Natural killer cell (primary cell): ENCODE measurements around the gene TMEM100. TPM values are rescaled to one million over a fixed set of nuclear protein-coding genes. Genes with fewer than 3 reads are reported as not detected.

Experiments used
- ATAC-seq, 3 donors: fragments of 150-1000 bp in 2 of 3; fragments of 200-7000 bp in 1 of 3; cut with Tn5 transposase; 1 replicate in 1 of 3; 2 replicates in 2 of 3; pipeline ENCODE4 v1.10.0; 2021; ENCODE audit warnings: mild to moderate bottlenecking in 2 of 3, moderate library complexity in 2 of 3
- DNase-seq, 2 donors: peaks; one replicate each; pipeline versions ENCODE4 v3.0.0 to v3.0.0-alpha.2; 2013 to 2021; ENCODE audit warnings: mixed read lengths in 1 of 2
- H3K27ac ChIP-seq: one replicate; pipeline ENCODE4 v1.5.1; 2013; ENCODE audit warnings: mild to moderate bottlenecking, low read length
- H3K27me3 ChIP-seq: one replicate; pipeline ENCODE4 v1.6.1; 2013; ENCODE audit warnings: low read length; ENCODE audit not compliant: control insufficient read depth, insufficient read depth
- H3K36me3 ChIP-seq: one replicate; pipeline ENCODE4 v1.6.1; 2013; ENCODE audit warnings: low read length; ENCODE audit not compliant: control insufficient read depth, insufficient read depth
- H3K4me1 ChIP-seq: one replicate; pipeline ENCODE4 v1.6.1; 2013; ENCODE audit warnings: low read length; ENCODE audit not compliant: control insufficient read depth, insufficient read depth
- H3K4me3 ChIP-seq: one replicate; pipeline ENCODE4 v1.5.1; 2013; ENCODE audit warnings: low read length
- H3K9me3 ChIP-seq: one replicate; pipeline ENCODE4 v1.6.1; 2013; ENCODE audit warnings: low read length; ENCODE audit not compliant: control insufficient read depth, insufficient read depth
- H3K27ac Mint-ChIP-seq, 2 donors: one replicate each; pipeline ENCODE4 v1.8.0; 2022; ENCODE audit warnings: mild to moderate bottlenecking in 2 of 2, mixed read lengths in 2 of 2, moderate library complexity in 1 of 2
- H3K27me3 Mint-ChIP-seq, 2 donors: one replicate each; pipeline ENCODE4 v1.8.0; 2022; ENCODE audit warnings: low read depth in 2 of 2, mixed read lengths in 2 of 2
- H3K36me3 Mint-ChIP-seq: one replicate; pipeline ENCODE4 v1.8.0; 2022; ENCODE audit warnings: mixed read lengths
- H3K4me1 Mint-ChIP-seq, 2 donors: one replicate each; pipeline ENCODE4 v1.8.0; 2022; ENCODE audit warnings: mixed read lengths in 2 of 2
- H3K4me3 Mint-ChIP-seq: one replicate; pipeline ENCODE4 v1.8.0; 2022; ENCODE audit warnings: mild to moderate bottlenecking, moderate library complexity, mixed read lengths
- H3K9me3 Mint-ChIP-seq, 2 donors: one replicate each; pipeline ENCODE4 v1.8.0; 2022; ENCODE audit warnings: mixed read lengths in 2 of 2
- CTCF ChIP-seq: fragments of 200-600 bp; IDR thresholded peaks from one replicate; pipeline ENCODE4 v1.8.0; 2022; ENCODE audit warnings: antibody characterized with exemption
- WGBS: methylation state at CpG from one replicate; pipeline ENCODE4 v1.1.7; 2013; ENCODE audit warnings: missing lambda C conversion rate; ENCODE audit not compliant: insufficient coverage; 5-methylcytosine and 5-hydroxymethylcytosine counted together
- intact Hi-C: fragments of 100-400 bp; cut with micrococcal nuclease; formaldehyde crosslinking; loops from one replicate; pipeline ENCODE4 v1.14.2; 2022
- total RNA-seq, 4 donors: library from RNA; stranded (reverse); fragments of 120-200 nt in 1 of 4; gene quantifications; one replicate each; pipeline versions ENCODE4 v1.2.3 to v1.2.4, GENCODE V29; 2013 to 2022

TMEM100 gene
- total RNA-seq, 3 donors from 2014 or later (not counting 1 experiment from before 2014, with no cell fraction given), result not detected

DNA sequence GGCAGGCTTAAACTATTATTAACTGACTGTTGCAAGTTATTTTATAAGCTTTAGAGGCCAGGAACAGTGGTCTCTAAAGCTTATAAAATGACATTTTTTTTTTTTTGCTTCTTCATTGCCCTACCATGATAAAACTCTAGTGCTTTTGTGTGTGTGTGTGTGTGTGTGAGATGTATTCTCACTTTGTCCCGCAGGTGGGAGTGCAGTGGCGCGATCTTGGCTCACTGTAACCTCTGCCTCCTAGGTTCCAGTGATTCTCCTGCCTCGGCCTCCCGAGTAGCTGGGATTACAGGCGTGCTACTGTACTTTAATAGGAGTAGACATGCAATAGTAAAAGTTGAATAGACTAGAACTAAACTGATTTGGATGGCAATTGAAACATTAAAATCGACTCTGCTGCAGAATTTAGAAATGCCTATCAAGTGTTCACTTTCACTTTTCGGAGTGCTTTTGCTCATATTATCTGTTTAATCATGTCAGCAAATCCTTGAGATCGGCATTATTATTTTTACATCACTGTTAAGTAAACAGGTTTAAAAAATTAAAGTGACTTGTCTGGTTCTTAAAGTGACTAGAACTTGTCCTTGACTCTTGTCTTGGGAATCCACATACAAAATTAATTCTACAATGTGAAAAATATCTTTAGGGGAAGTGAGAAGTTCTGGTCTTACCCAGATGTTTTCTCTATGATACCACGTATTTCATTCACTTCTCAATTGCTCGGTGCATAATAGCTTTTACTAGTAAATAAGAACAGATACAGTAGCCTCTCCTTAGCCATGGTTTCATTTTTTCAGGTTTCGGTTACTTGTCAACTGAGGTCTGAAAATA, 19.8 kb upstream of the TMEM100 start:
- no peaks in the 10 kb centered on the region for H3K4me1 ChIP-seq
- no peaks in the 10 kb centered on the region for H3K36me3 Mint-ChIP-seq
- ATAC-seq, result no peak
- 80% methylated on average over 9 of the region's 12 CpGs for WGBS
- H3K4me1 Mint-ChIP-seq, result no peaks in the 10 kb centered on the region
- peaks cover 14 to 30% of the 10 kb centered on the region in 2 donors for H3K27me3 Mint-ChIP-seq
- no peak overlapping the region for H3K4me3 ChIP-seq
- no peak overlapping the region for H3K27ac Mint-ChIP-seq
- no peak overlapping the region for H3K4me3 Mint-ChIP-seq
- H3K9me3 Mint-ChIP-seq, result no peaks in the 10 kb centered on the region
- TF ChIP-seq CTCF, result no peak
- no peak for DNase-seq
- H3K27me3 ChIP-seq, result peaks cover 6% of the 10 kb centered on the region
- intact Hi-C loops, result no loop called here
- no peak overlapping the region for H3K27ac ChIP-seq
- no peaks in the 10 kb centered on the region for H3K9me3 ChIP-seq
- no peaks in the 10 kb centered on the region for H3K36me3 ChIP-seq

- H3K4me1 ChIP-seq, result no peaks in the 10 kb centered on the region
- H3K36me3 Mint-ChIP-seq, result no peaks in the 10 kb centered on the region
- no peak overlapping the region for H3K27ac ChIP-seq
- H3K27ac Mint-ChIP-seq, result no peak overlapping the region
- no peak for TF ChIP-seq CTCF
- ATAC-seq (no peak), DNase-seq (no peak)
- H3K4me3 Mint-ChIP-seq, result no peak overlapping the region
- no peaks in the 10 kb centered on the region for H3K36me3 ChIP-seq
- peaks cover 6% of the 10 kb centered on the region for H3K27me3 ChIP-seq
- H3K27me3 Mint-ChIP-seq, result peaks cover 14 to 18% of the 10 kb centered on the region in 2 donors
- no peak overlapping the region for H3K4me3 ChIP-seq
- no peaks in the 10 kb centered on the region for H3K9me3 ChIP-seq
- no CpG with 5 or more reads among the region's 3 CpGs for WGBS
- no peaks in the 10 kb centered on the region for H3K4me1 Mint-ChIP-seq
- intact Hi-C loops, result no loop called here
- H3K9me3 Mint-ChIP-seq, result no peaks in the 10 kb centered on the region
These were observed 18.7 kb upstream of the TMEM100 start for GRCh38 chr17:55741356-55741700.

- no peak overlapping the region for H3K27ac ChIP-seq
- H3K4me1 ChIP-seq, result no peaks in the 10 kb centered on the region
- no peaks in the 10 kb centered on the region for H3K4me1 Mint-ChIP-seq
- ATAC-seq (no peak), DNase-seq (no peak)
- H3K27me3 Mint-ChIP-seq, result peaks cover 10 to 13% of the 10 kb centered on the region in 2 donors
- no peaks in the 10 kb centered on the region for H3K9me3 ChIP-seq
- no peak overlapping the region for H3K27ac Mint-ChIP-seq
- no peaks in the 10 kb centered on the region for H3K36me3 ChIP-seq
- H3K4me3 Mint-ChIP-seq, result no peak overlapping the region
- no peaks in the 10 kb centered on the region for H3K9me3 Mint-ChIP-seq
- no peak overlapping the region for H3K4me3 ChIP-seq
- peaks cover 6% of the 10 kb centered on the region for H3K27me3 ChIP-seq
- intact Hi-C loops, result no loop called here
- no peak for TF ChIP-seq CTCF
- 89% methylated on average over 10 of the region's 10 CpGs for WGBS
- no peaks in the 10 kb centered on the region for H3K36me3 Mint-ChIP-seq
These were observed 18.1 kb upstream of the TMEM100 start for GRCh38 chr17:55740511-55741355.
